GM23338 (cell line): ENCODE results near the gene CCDC92. TPM values are rescaled to one million over a fixed set of nuclear protein-coding genes. Genes with fewer than 3 reads are reported as not detected.

Experiments used
- ATAC-seq: fragments of 200-7000 bp; cut with Tn5 transposase; 3 replicates; pipeline ENCODE4 v1.9.1; 2020
- DNase-seq: peaks from one replicate; pipeline ENCODE4 v3.0.0-alpha.2; 2015; ENCODE audit warnings: low spot score
- H2AFZ ChIP-seq: fragments of 200-600 bp; sonication (generic); 2 replicates; pipeline ENCODE4 v1.8.0; 2016; ENCODE audit warnings: antibody characterized with exemption, mild to moderate bottlenecking, moderate library complexity
- H3F3A ChIP-seq: fragments of 200-600 bp; sonication (generic); replicated peaks from 2 replicates; pipeline ENCODE4 v1.8.0; 2017; ENCODE audit warnings: antibody characterized with exemption, mixed run types, low read depth
- H3K27ac ChIP-seq: fragments of 200-600 bp; sonication (generic); 2 replicates; pipeline ENCODE4 v1.6.1; 2016; ENCODE audit warnings: low read depth
- H3K27me3 ChIP-seq: fragments of 200-600 bp; sonication (generic); 2 replicates; pipeline ENCODE4 v1.8.0; 2016; ENCODE audit warnings: mild to moderate bottlenecking, mixed run types, moderate library complexity; ENCODE audit not compliant: insufficient read depth
- H3K36me3 ChIP-seq: fragments of 200-600 bp; sonication (generic); 2 replicates; pipeline ENCODE4 v1.8.0; 2016; ENCODE audit warnings: mild to moderate bottlenecking; ENCODE audit not compliant: insufficient read depth
- H3K4me1 ChIP-seq: fragments of 200-600 bp; sonication (generic); 2 replicates; pipeline ENCODE4 v1.8.0; 2016; ENCODE audit warnings: mild to moderate bottlenecking, moderate library complexity; ENCODE audit not compliant: insufficient read depth
- H3K4me2 ChIP-seq: fragments of 200-600 bp; sonication (generic); 2 replicates; pipeline ENCODE4 v1.7.1; 2017; ENCODE audit warnings: mixed run types
- H3K4me3 ChIP-seq: fragments of 200-600 bp; sonication (generic); 2 replicates; pipeline ENCODE4 v1.6.1; 2016; ENCODE audit warnings: mixed run types
- H3K79me2 ChIP-seq: fragments of 200-600 bp; sonication (generic); replicated peaks from 2 replicates; pipeline ENCODE4 v1.8.0; 2017; ENCODE audit warnings: mild to moderate bottlenecking; ENCODE audit not compliant: insufficient read depth
- H3K9me2 ChIP-seq: fragments of 200-600 bp; sonication (generic); 2 replicates; pipeline ENCODE4 v1.8.0; 2017; ENCODE audit not compliant: insufficient read depth
- H4K20me1 ChIP-seq: fragments of 200-600 bp; sonication (generic); replicated peaks from 2 replicates; pipeline ENCODE4 v1.8.0; 2017; ENCODE audit warnings: mild to moderate bottlenecking; ENCODE audit not compliant: insufficient read depth
- H3K27ac Mint-ChIP-seq: 2 replicates; pipeline ENCODE4 v1.8.0; 2020; ENCODE audit warnings: inconsistent platforms, mild to moderate bottlenecking, moderate library complexity, mixed read lengths
- H3K27me3 Mint-ChIP-seq: 3 replicates; pipeline ENCODE4 v1.8.0; 2022; ENCODE audit warnings: low read depth, mild to moderate bottlenecking, moderate library complexity, mixed read lengths, inconsistent platforms; ENCODE audit not compliant: insufficient read depth, poor library complexity
- H3K36me3 Mint-ChIP-seq: 3 replicates; pipeline ENCODE4 v1.8.0; 2021; ENCODE audit warnings: low read depth, mild to moderate bottlenecking, inconsistent platforms, moderate library complexity, mixed read lengths
- H3K4me1 Mint-ChIP-seq: 3 replicates; pipeline ENCODE4 v1.8.0; 2020; ENCODE audit warnings: mild to moderate bottlenecking, inconsistent platforms, mixed read lengths
- H3K4me3 Mint-ChIP-seq: 3 replicates; pipeline ENCODE4 v1.8.0; 2021; ENCODE audit warnings: moderate library complexity, mild to moderate bottlenecking, inconsistent platforms, mixed read lengths
- H3K9me3 Mint-ChIP-seq: 3 replicates; pipeline ENCODE4 v1.8.0; 2020; ENCODE audit warnings: moderate library complexity, mild to moderate bottlenecking, inconsistent platforms, mixed read lengths
- CREB1 ChIP-seq: fragments of 250-450 bp; sonication (Bioruptor Pico); IDR thresholded peaks from 2 replicates; pipeline ENCODE4 v1.5.0; 2020; ENCODE audit warnings: low read depth, mild to moderate bottlenecking, moderate library complexity
- CTCF ChIP-seq, 2 experiments: fragments of 200-600 bp in 1 of 2; sonication (generic) in 1 of 2; conservative IDR thresholded peaks; 2 replicates each; pipeline versions ENCODE4 v1.5.1 to v1.6.1; 2016 to 2017; ENCODE audit warnings: antibody characterized with exemption in 2 of 2, low read depth in 2 of 2, mild to moderate bottlenecking in 2 of 2, moderate library complexity in 1 of 2
- EZH2 ChIP-seq: fragments of 200-600 bp; sonication (generic); IDR thresholded peaks from one replicate; pipeline ENCODE4 v1.8.0; 2017; ENCODE audit warnings: antibody characterized with exemption, mild to moderate bottlenecking, low read depth; ENCODE audit not compliant: unreplicated experiment
- EZH2phosphoT487 ChIP-seq: fragments of 200-600 bp; sonication (generic); IDR thresholded peaks from one replicate; pipeline ENCODE4 v1.8.1; 2018; ENCODE audit warnings: antibody characterized with exemption; ENCODE audit not compliant: unreplicated experiment
- JUNB ChIP-seq: IDR thresholded peaks from one replicate; pipeline ENCODE4 v1.6.1; 2016; ENCODE audit warnings: antibody characterized with exemption; ENCODE audit not compliant: unreplicated experiment
- NANOG ChIP-seq: IDR thresholded peaks from 2 replicates; pipeline ENCODE4 v1.6.1; 2016; ENCODE audit warnings: antibody characterized with exemption, borderline replicate concordance
- POLR2AphosphoS5 ChIP-seq: IDR thresholded peaks from 2 replicates; pipeline ENCODE4 v1.6.1; 2016; ENCODE audit warnings: antibody characterized with exemption, low read depth
- STAT1 ChIP-seq: IDR thresholded peaks from one replicate; pipeline ENCODE4 v1.6.1; 2016; ENCODE audit warnings: antibody characterized with exemption; ENCODE audit not compliant: unreplicated experiment
- ZNF114 ChIP-seq: fragments of 250-450 bp; sonication (Bioruptor Pico); IDR thresholded peaks from 2 replicates; pipeline ENCODE4 v1.5.0; 2020; ENCODE audit warnings: mild to moderate bottlenecking, moderate library complexity
- ZNF331 ChIP-seq: fragments of 250-450 bp; sonication (Bioruptor Pico); IDR thresholded peaks from 2 replicates; pipeline ENCODE4 v1.5.0; 2020; ENCODE audit warnings: low read depth, mild to moderate bottlenecking, moderate library complexity
- polyA plus RNA-seq: library from polyadenylated mRNA; unstranded; fragments of >200 nt; fragmentation: Nextera tagmentation; extraction: Ambion mirVana; gene quantifications from 2 replicates; pipeline ENCODE4 v1.2.1, GENCODE V29; 2016
- total RNA-seq: library from RNA; depleted of rRNA; stranded (reverse); fragments of >200 nt; shearing (Covaris generic); gene quantifications from 2 replicates; pipeline ENCODE4 v1.2.3, GENCODE V29; 2014
- TF ChIP-seq, protein P1 (sequence below): IDR thresholded peaks from 2 replicates; pipeline ENCODE4 v1.6.1; 2016; ENCODE audit warnings: antibody characterized with exemption
- TF ChIP-seq, protein P2 (sequence below): fragments of 250-450 bp; sonication (Bioruptor Pico); IDR thresholded peaks from 2 replicates; pipeline ENCODE4 v1.5.0; 2020; ENCODE audit warnings: mild to moderate bottlenecking, moderate library complexity
- TF ChIP-seq, protein P3 (sequence below): IDR thresholded peaks from one replicate; pipeline ENCODE4 v1.6.1; 2018; ENCODE audit warnings: antibody characterized with exemption; ENCODE audit not compliant: unreplicated experiment

Gene CCDC92
- total and polyA plus RNA-seq, 2 experiments from 2014 or later, result 0.08 to 0.31 TPM

DNA sequence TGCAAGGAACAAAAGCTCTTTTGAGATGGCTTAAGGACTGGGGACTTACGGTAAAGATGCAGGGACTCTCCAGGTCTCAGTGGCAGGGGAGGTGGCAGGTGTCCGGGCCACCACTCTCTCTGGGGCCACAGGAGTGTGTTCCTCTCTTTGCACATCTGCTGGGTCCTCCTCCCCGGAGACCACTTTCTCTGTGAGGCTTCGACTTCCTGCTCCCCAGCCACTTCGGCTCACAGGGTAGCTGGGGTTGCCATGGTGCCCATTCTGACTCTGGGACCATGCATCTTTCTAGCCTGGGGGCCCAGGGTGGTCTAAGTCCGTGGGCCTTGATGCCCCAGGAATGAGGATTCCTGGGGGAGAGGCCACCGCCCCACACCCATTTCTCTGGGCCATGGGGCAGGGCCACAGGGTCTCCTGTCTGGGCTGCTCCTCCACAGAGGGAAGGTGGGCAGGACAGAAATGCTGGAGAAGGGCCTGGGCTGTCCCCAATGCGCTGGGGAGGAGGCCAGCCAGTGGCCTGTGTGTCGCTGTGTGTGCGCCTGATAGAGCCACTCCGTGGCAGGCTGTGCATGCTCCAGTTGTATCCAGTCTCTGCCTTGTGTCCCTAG, 38.5 kb downstream of the CCDC92 start:
- Mint-ChIP-seq H3K27ac (no peak overlapping the region), H3K4me3 (no peak overlapping the region), H3K4me1 (peaks cover 3% of the 10 kb centered on the region), H3K27me3 (peaks cover 10% of the 10 kb centered on the region), H3K36me3 (no peaks in the 10 kb centered on the region), H3K9me3 (no peaks in the 10 kb centered on the region)
- no peaks in the 10 kb centered on the region for H3K4me1 ChIP-seq
- TF ChIP-seq EZH2, result no peak
- TF ChIP-seq, protein P1, sequence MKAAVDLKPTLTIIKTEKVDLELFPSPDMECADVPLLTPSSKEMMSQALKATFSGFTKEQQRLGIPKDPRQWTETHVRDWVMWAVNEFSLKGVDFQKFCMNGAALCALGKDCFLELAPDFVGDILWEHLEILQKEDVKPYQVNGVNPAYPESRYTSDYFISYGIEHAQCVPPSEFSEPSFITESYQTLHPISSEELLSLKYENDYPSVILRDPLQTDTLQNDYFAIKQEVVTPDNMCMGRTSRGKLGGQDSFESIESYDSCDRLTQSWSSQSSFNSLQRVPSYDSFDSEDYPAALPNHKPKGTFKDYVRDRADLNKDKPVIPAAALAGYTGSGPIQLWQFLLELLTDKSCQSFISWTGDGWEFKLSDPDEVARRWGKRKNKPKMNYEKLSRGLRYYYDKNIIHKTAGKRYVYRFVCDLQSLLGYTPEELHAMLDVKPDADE, result no peak
- TF ChIP-seq NANOG, result no peak
- TF ChIP-seq, protein P2, sequence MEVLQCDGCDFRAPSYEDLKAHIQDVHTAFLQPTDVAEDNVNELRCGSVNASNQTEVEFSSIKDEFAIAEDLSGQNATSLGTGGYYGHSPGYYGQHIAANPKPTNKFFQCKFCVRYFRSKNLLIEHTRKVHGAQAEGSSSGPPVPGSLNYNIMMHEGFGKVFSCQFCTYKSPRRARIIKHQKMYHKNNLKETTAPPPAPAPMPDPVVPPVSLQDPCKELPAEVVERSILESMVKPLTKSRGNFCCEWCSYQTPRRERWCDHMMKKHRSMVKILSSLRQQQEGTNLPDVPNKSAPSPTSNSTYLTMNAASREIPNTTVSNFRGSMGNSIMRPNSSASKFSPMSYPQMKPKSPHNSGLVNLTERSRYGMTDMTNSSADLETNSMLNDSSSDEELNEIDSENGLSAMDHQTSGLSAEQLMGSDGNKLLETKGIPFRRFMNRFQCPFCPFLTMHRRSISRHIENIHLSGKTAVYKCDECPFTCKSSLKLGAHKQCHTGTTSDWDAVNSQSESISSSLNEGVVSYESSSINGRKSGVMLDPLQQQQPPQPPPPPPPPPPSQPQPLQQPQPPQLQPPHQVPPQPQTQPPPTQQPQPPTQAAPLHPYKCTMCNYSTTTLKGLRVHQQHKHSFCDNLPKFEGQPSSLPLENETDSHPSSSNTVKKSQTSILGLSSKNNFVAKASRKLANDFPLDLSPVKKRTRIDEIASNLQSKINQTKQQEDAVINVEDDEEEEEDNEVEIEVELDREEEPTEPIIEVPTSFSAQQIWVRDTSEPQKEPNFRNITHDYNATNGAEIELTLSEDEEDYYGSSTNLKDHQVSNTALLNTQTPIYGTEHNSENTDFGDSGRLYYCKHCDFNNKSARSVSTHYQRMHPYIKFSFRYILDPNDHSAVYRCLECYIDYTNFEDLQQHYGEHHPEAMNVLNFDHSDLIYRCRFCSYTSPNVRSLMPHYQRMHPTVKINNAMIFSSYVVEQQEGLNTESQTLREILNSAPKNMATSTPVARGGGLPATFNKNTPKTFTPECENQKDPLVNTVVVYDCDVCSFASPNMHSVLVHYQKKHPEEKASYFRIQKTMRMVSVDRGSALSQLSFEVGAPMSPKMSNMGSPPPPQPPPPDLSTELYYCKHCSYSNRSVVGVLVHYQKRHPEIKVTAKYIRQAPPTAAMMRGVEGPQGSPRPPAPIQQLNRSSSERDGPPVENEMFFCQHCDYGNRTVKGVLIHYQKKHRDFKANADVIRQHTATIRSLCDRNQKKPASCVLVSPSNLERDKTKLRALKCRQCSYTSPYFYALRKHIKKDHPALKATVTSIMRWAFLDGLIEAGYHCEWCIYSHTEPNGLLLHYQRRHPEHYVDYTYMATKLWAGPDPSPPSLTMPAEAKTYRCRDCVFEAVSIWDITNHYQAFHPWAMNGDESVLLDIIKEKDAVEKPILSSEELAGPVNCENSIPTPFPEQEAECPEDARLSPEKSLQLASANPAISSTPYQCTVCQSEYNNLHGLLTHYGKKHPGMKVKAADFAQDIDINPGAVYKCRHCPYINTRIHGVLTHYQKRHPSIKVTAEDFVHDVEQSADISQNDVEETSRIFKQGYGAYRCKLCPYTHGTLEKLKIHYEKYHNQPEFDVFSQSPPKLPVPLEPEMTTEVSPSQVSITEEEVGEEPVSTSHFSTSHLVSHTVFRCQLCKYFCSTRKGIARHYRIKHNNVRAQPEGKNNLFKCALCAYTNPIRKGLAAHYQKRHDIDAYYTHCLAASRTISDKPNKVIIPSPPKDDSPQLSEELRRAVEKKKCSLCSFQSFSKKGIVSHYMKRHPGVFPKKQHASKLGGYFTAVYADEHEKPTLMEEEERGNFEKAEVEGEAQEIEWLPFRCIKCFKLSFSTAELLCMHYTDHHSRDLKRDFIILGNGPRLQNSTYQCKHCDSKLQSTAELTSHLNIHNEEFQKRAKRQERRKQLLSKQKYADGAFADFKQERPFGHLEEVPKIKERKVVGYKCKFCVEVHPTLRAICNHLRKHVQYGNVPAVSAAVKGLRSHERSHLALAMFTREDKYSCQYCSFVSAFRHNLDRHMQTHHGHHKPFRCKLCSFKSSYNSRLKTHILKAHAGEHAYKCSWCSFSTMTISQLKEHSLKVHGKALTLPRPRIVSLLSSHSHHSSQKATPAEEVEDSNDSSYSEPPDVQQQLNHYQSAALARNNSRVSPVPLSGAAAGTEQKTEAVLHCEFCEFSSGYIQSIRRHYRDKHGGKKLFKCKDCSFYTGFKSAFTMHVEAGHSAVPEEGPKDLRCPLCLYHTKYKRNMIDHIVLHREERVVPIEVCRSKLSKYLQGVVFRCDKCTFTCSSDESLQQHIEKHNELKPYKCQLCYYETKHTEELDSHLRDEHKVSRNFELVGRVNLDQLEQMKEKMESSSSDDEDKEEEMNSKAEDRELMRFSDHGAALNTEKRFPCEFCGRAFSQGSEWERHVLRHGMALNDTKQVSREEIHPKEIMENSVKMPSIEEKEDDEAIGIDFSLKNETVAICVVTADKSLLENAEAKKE (CRISPR knock-in tag), result no peak
- no peak for TF ChIP-seq STAT1
- no peak for TF ChIP-seq POLR2AphosphoS5
- TF ChIP-seq, protein P3, sequence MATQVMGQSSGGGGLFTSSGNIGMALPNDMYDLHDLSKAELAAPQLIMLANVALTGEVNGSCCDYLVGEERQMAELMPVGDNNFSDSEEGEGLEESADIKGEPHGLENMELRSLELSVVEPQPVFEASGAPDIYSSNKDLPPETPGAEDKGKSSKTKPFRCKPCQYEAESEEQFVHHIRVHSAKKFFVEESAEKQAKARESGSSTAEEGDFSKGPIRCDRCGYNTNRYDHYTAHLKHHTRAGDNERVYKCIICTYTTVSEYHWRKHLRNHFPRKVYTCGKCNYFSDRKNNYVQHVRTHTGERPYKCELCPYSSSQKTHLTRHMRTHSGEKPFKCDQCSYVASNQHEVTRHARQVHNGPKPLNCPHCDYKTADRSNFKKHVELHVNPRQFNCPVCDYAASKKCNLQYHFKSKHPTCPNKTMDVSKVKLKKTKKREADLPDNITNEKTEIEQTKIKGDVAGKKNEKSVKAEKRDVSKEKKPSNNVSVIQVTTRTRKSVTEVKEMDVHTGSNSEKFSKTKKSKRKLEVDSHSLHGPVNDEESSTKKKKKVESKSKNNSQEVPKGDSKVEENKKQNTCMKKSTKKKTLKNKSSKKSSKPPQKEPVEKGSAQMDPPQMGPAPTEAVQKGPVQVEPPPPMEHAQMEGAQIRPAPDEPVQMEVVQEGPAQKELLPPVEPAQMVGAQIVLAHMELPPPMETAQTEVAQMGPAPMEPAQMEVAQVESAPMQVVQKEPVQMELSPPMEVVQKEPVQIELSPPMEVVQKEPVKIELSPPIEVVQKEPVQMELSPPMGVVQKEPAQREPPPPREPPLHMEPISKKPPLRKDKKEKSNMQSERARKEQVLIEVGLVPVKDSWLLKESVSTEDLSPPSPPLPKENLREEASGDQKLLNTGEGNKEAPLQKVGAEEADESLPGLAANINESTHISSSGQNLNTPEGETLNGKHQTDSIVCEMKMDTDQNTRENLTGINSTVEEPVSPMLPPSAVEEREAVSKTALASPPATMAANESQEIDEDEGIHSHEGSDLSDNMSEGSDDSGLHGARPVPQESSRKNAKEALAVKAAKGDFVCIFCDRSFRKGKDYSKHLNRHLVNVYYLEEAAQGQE, result no peak
- TF ChIP-seq JUNB, result no peak
- TF ChIP-seq ZNF331, result no peak
- TF ChIP-seq EZH2phosphoT487, result no peak
- no peak for TF ChIP-seq CTCF (conservative IDR thresholded peaks at IDR 0.05; ENCODE audit: low read depth in 2 of 2)
- no peak for TF ChIP-seq CREB1 (CRISPR knock-in tag)
- no peak for TF ChIP-seq ZNF114 (CRISPR knock-in tag)
- H4K20me1 ChIP-seq, result 0 out of 2 replicates have a peak, but pooled peaks cover 5% of the 10 kb centered on the region
- H3K27ac ChIP-seq, result no peak overlapping the region
- no peaks in the 10 kb centered on the region for H3K27me3 ChIP-seq
- no peaks in the 10 kb centered on the region for H3K79me2 ChIP-seq
- no peaks in the 10 kb centered on the region for H3K36me3 ChIP-seq
- no peak overlapping the region for H2AFZ ChIP-seq
- H3K4me3 ChIP-seq, result no peak overlapping the region
- no peak overlapping the region for H3K4me2 ChIP-seq
- ATAC-seq (no peak), DNase-seq (no peak)
- H3F3A ChIP-seq, result no peaks in the 10 kb centered on the region
- no peaks in the 10 kb centered on the region; the same call in 1 of the 2 replicates for H3K9me2 ChIP-seq
